HG02884 (cell line): ENCODE measurements around the gene MORN4.
"Not testable (repeated sequence)": the region's sequence is repeated elsewhere in the genome, so short reads cannot be mapped to it uniquely, and the experiment has no call there.

ENCODE experiments used
- ATAC-seq: cut with Tn5 transposase; IDR thresholded peaks from one replicate; pipeline ENCODE4 v1.9.1; 2021; ENCODE audit warnings: mild to moderate bottlenecking, moderate library complexity; ENCODE audit not compliant: unreplicated experiment

Gene MORN4

DNA sequence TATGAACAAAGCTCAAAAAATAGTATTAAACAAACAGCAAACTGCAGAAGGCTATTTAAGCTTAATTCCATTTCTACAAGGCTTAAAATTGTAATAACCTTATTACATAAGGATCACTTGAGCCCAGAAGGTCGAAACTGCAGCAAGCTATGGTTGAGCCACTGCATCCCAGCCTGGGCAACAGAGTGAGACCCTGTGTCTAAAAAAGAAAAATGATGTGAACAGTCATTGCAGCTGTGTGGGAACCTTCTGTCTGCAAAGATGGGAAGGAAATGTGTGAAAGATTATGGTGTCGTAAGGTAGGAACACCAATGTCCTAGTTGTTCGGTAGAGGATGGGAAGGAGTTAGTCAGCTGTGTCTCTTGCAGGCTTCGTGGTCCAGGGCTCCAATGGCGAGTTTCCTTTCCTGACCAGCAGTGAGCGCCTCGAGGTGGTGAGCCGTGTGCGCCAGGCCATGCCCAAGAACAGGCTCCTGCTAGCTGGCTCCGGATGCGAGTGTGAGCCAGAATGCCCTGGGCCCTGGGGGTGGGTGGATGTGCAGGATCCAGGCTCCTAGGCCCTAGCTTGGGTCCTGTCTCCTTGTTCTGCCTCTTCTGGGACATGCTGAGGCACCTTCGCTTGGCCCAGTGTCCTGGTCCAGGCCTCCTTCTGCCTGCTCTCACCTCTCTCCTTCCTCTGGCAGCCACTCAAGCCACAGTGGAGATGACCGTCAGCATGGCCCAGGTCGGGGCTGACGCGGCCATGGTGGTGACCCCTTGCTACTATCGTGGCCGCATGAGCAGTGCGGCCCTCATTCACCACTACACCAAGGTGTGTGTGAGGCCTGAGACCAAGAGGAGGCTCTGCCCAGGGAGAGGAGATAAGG lies 34.7 kb downstream of the MORN4 start:
- ATAC-seq, result no peak

DNA sequence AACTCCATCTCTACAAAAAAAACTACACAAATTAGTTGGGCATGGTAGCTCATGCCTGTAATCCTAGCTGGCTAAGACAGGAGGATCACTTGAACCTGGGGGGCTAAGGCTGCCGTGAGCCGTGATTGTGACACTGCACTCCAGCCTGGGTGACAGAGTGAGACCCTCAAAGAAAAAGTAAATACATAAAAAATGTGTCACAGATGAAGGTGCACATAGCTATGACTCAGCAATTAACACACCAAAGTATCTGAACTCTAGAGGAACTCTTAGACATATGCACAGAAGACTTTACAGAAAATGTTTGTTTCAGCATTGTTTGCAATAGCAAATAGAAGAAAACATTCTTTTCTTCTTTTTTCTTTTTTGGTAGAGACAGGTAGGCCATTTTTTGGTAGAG lies 35.5 kb downstream of the MORN4 start:
- ATAC-seq, result no peak

DNA sequence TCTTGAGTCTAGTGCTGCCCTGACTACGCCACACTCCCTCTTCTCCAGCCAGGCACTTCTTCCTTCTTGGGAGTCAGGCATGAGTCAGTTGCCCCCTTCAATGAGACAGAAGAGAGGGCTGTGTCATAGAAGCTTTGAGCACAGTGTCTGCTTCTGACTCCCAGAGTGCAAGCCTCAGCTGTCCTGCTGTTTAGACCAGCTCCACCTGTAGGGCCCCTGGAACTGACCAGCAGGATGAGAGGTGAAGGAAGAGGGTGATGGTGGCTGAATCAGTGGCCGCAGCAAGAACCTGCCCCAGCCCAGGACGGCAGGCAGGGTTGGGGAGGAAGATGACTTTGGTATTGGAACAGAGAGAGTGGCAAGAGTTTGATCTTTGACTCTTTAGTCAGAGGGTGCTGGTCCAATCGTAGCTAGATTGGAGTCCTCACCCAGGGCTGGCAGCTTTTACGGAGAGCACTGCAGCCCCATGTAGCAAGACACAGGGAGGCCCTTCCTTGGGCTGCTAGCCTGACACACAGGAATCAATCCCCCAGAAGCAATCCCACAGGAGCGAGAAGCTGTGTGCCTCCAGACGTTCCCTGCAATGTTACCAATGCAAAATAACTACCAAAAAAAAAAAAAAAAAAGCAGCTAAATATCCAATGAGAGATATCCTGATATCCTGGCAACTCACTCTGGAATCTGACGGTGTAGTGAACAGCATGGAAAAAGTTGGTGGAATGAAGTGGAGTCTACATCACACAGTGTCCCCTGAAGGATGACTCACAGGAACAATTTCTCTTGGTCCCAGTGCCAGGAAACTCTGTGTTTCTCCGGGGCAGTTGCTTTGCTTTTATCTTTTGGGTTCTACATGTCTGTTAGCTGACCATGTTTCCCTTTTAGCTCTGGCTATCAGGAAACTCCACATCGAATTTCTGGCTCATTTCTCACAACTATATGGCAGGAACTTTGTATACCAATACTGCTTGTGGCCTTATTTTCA lies 36.9 kb downstream of the MORN4 start:
- no peak for ATAC-seq

DNA sequence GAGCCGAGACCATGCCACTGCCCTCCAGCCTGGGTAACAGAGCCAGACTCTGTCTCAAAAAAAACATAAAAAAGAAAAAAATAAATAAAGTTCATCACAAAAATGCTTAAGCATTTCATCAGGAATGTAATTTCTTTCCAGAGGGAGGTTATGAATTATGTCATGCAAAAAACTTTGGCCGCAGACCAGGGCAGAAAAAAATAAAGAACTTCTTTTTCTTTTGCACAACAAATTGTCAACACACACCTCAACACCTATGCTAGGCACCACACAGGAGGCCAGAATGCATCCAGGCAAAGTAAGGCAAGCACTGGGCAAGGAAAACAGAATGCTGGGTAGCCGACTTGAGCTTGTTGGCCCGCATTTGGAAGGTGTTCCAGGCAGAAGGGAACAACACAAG lies 39.9 kb downstream of the MORN4 start:
- no peak for ATAC-seq

DNA sequence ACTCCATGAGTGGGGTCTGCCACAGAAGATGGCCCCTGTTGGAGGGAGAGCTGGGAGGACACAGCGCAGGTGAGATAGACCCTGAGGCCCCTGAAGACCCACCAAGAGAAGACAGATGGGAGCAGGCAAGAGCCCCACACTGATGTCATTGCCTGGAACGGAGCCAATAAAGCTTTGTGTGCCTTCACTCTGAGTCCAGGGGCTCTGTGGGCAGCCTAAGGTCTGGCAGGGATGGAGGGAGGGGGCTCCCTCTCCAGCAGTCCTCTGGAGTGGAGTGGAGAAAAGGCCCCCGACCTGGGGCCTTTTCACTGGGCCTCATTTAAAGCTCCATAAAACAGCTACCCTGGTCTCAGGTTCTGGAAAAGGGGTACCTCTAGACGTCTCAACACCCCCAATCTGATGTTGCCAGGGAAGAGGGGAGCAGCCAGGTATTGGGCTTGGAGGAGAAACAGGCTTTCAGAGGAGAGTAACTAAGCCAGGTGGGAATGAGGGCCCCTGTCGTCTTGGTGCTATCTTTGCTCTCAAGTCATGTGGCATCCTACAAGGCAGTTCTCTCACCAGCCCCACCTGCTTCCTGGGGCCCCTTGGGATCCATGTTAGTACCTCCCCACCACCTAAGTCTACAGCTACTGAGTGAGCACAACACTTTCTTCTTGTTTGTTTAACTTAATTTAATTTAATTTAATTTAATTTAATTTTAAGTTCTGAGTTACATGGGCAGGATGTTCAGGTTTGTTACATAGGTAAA lies 42.4 kb downstream of the MORN4 start:
- no peak for ATAC-seq

DNA sequence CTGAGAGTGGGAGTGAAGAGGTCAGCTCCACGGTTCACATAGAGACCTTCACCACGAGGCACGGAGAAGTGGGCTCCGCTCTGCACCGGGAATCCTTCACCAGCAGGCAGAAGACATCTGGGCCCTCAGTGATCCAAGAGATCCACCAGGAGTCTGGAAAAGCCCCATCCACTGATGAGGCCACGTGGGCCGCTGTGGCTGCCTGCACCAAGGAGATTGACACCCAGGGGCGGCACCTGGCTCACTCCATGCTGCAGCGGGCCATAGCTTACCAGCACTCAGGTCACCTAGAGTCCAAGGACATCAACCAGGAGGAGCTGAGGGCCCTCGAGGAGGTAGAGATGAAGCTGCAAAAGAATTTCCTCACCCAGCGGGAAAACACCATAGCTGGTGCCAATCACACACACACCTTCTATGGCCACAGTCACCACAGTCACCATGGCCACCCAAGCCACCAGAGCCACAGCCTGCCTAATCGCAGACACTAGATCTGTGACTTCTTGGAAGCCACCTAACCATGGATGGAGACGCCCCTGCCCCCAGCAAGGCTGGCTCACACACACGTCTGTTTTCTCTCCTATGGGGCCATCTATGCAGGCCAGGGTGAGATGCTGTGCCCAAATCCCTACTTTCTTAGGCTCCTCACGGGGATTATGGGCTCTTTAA lies 43.1 kb downstream of the MORN4 start:
- no peak for ATAC-seq

DNA sequence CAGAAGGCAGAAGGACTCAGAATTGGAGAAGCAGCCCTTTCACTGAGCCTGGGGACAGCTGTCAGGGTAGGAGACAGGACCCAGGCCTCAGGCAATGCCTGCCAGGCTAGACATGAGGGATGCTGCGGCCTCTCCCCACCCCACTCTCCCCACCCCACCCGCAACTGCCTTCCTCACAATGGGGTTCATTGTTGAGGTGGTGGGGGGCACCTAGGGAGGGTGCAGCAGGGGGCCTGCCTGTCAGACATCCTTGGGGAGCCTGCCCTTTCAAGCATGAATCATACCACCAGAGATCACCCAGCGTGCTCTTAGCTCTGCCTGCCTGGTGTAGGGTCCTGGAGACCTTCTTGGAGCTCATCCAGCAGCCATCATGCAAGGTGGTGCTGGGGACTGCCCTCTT lies 43.8 kb downstream of the MORN4 start, which contains the start of gene C10orf62:
Gene C10orf62 (plus strand): TSS at position 243 of the 400 bp plus-strand sequence. CDS start 177 bp downstream, outside the sequence.
- no peak for ATAC-seq

DNA sequence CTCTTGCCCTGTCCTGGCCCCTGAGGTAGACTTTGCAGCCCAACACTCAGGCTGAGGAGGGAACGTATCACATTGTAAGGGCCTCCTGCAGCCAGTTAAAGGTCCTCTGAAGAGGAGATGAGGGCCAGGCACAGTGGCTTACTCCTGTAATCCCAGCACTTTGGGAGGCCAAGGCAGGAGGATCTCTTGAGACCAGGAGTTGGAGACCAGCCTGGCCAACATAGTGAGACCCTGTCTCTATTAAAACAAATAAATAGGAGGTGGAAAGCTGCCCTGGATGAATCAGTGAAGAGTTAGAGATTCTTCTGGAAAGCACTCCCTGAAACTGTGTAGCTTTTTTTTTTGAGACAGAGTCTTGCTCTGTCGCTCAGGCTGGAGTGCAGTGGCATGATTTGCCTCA lies 46.1 kb downstream of the MORN4 start:
- no peak for ATAC-seq

DNA sequence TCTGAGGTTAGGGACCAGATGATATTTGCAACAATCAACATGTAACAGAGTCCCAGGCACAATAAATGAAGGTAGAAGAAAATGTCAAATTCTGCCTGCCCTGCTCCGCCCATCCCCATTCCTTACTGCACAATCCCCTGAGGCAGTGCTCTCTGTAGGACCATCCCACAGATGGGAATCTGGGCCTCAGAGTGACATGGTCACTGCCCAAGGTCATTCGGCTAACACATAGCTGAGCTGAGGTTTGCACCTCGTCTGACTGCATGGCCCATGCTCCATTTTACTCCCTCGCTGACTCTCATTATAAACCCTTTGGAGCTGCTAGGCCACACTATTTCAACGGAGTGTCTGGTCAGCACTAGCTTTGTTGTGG lies 47.9 kb downstream of the MORN4 start:
- no peak for ATAC-seq

DNA sequence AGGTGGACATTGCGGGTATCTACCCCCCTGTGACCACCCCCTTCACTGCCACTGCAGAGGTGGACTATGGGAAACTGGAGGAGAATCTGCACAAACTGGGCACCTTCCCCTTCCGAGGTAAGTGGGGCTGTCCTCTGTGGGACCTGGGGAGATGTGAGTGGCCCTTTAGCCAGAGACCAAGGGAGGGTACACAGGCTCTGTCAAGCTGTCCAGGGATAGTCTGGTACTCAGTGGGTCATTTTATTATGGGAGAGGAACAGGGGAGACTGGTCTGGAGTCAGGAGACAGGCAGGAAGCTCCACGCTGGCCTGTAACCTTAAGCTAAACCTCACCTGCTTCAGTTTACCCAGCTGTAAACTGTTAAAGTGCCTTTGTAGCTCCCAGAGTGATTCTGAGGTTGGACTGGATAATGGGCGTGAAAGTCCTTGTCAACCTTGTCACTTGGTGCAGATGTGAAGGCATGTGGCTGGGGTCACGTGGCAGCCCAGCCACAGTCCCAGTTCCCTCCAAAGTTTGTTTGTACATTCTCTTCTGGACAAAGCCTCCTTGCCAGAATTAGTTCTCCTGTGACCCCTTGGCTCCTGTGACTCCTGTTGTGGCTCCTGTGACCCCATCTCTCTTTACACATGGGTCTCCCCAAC lies 48.4 kb downstream of the MORN4 start:
- no peak for ATAC-seq

DNA sequence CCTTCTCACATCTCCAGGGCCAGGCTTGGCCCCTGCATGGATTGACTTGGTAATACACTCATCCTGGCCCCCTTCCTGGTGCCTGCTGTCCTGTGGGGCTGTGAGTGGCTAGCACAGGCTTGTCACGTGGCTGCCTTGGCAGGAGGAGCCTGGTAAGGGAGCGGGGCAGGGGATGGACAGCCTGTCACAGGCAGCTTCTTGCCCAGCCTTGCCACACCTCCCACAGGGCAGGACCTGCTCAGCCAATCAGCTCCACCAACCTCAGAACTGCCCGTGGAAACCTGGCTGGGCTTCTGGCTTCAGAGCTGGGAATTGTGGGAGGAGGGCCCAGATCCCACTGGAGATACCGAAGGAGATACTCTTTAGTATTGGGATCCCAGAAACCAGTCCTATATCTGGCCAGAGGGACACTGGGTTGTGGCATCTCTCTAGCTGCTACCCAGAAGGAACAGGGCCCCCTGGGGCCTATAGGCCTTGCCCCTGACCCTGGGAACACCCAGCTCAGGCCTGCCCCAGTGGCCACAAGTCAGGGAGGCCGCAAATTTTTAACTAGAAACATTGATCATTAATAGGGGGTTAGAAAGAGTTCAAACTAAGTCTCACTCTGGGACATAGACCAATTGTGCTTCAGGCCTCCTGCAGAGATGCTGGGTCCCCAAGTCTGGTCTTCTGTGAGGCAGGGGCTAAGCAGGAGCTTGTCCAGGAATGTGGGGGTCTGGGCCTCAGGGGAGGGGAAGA lies 49.1 kb downstream of the MORN4 start, which contains the start of gene HOGA1:
Gene HOGA1 (plus strand): TSS at position 330 of the 738 bp plus-strand sequence. CDS start 315 bp downstream, at position 645.
- no peak for ATAC-seq

DNA sequence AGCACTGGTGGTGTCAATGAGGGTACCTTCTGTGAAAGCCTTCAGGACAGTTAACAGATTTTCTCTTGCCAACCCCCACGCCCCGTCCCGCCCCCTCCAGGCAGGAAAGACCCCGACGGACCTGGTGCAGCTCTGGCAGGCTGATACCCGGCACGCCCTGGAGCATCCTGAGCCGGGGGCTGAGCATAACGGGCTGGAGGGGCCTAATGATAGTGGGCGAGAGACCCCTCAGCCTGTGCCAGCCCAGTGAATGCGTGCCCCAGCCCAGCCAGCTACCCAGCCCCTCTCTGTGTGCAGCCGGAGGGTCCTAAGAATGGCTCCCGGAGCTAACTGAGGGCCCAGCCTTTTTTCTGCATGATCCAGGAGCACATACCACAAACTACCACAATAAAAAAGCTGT lies 49.8 kb downstream of the MORN4 start:
- no peak for ATAC-seq

DNA sequence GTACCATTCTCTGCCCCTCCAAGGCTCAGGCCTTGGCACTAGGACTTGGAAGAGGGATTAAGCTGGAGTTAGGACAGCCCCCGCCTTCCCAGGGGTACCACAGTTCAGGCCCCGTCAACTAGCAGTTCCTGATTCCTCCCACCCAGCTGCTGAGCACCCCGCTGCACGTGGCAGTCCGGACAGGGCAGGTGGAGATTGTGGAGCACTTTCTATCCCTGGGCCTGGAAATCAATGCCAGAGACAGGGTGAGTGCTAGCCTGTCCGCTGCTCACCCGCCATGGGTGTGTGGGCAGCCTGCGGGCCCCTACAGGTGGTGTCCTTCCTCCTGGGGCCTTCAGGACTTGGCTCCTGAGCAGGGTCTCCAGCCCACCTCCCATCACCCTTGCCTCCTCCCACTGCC lies 51.1 kb downstream of the MORN4 start:
- no peak for ATAC-seq

DNA sequence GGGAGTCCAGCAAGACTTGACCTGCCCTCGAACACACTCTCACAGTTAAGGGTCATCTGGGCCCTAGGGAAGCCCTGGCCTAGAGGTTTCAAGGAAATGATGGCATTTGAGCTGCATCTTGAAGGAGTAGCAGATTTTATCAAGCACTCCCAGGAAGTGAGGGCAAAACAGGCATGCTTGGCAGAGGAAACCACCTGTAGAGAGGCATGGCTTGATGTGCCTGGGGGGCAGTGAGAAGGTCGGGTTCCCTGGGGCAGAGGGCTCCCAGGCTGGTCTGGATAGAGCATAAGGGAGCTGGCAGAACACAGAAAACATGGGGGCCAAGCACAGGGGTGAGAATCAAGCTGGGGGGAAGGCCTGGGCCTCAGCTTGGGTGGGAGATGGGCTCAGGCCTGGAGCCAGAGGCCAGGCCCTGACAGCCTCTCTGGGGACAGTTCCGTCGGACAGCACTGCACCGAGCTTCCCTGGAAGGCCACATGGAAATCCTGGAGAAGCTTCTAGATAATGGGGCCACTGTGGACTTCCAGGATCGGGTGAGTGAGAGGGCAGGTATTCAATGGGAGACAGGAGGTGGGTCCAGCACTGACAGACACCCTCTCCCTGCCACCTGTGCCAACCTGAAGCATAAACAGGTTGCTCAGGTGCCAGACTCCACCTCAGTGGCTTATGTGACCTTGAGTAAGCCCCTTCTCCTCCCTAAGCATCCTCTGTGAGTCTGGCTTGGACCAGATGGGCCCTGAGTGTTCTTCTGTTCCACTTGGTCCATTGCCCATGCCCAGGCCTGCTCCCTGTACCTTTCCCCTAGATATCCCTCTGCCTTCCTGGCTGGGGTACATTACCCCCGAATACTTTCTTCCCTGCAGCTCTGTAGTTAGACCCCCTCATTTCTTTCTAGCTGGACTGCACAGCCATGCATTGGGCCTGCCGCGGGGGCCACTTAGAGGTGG lies 52.6 kb downstream of the MORN4 start:
- ATAC-seq, result no peak

DNA sequence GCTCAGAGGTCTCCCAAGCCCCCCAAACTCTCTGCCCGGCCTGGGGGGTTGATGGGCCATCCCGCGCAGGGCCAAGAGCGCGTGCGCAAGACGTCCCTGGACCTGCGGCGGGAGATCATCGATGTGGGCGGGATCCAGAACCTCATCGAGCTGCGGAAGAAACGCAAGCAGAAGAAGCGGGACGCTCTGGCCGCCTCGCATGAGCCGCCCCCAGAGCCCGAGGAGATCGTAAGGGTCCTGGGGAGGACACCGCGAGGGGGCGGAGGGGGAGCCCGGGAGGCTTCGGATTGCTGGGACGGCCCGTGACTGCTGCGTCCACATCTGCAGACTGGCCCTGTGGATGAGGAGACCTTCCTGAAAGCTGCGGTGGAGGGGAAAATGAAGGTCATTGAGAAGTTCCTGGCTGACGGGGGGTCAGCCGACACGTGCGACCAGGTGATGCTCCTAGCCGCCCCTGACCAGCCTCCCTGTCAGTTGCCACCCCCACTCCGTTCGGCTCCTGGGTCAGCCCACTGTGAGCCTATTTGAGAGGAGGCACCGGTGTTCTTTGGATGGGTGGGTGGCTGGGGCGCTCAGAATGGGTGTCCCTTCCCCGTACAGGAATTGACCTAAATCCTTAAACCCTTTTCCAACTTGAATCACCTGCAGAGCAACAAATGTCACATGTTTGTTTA lies 55.0 kb downstream of the MORN4 start:
- no peak for ATAC-seq

DNA sequence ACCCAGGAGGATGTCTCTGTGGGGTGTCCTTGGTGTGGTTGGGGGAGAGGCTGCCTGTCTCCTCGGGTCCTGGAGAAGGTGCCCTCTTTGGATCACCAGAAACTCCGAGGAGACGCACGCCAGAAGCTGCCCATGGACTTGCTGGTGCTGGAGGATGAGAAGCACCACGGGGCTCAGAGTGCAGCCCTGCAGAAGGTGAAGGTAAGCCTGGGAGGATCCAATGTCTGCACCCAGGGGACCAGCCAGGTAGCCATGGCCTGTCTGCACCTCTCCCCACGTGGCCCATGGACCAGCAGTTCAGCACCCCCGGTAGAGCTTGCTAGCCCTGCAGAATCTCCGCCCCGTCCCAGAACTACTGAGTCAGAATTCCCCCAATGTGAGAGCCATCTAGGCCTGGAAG lies 55.6 kb downstream of the MORN4 start:
- ATAC-seq, result no peak

DNA sequence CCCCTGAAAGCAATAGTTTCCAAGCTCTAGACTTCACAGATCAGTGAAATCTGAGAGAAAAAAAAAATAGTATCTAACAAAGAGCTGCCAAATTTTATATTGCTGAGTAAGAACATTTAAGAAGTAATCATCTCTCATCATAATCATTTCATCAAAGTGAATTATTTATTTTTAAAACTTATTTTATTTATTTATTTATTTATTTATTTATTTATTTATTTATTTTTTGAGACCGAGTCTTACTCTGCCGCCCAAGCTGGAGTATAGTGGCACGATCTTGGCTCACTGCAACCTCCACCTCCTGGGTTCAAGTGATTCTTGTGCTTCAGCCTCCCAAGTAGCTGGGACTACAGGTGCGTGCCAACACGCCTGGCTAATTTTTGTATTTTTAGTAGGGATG lies 56.8 kb downstream of the MORN4 start:
- ATAC-seq, result not testable (repeated sequence)
